NCI-H526 treated with DMSO at 0.1 percent for 48 hours (cell line): ENCODE measurements around the gene CACNA1C.

Experiments used
- DNase-seq: peaks from one replicate; lab custom pipeline; 2025; lab: John Stamatoyannopoulos, UW

The CACNA1C gene

DNA sequence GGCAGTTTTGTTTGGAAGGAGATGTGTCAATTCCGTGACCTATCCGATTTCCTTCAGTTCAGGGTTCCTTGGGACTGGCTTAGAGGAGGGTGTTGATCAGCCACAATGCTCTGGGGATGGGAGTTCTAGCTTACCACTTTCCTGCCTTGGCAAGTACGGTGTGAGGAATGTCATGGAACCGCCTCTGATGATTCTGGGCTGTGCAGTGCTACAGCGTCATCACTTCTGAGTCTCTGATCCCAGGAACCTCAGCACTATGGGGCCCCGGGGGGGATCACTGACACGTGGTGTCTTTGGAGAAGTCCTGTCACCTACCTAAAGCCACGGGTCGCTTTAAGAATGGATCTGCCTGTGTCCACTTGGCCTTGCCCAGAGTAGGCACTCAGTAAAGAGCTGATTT, 470.5 kb downstream of the CACNA1C start:
- no peak for DNase-seq

DNA sequence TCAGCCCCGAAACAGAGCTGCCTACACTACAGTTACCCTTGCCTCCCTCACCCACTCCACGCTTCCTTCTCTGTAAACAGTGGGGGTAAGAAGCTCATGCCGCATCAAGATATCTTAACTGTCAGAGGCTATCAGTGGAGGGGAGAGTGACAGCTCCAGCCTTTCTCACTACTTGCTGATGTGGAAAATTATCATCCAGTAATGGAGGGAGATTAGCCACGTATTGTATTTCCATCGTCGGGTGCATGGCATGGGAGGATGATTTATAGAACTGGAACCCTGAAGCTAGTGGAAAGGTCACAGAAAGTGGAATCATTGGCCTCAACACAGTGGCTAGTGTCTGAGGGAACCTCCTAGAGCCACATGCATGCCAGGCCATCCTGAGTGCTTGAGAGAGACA, 471.1 kb downstream of the CACNA1C start:
- no peak for DNase-seq

DNA sequence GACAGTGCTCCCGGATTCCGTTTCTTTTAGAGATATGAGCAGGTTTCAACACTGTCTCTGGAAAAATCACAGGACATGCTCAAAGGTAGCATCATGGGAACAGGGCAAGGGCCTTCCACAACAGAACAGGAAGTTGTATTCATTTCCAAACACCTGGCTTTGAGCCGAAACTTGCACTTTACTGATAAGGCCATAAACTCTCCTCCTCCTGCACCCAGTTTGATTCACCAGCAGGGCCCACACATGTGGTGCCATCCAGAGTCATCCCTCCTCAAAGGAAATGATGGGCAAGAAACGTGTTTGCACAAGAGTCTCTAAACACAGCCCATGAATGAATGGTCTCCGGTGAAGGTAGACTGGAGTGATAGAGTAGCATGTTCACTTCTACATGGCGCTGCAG, 473.6 kb downstream of the CACNA1C start:
- no peak for DNase-seq

DNA sequence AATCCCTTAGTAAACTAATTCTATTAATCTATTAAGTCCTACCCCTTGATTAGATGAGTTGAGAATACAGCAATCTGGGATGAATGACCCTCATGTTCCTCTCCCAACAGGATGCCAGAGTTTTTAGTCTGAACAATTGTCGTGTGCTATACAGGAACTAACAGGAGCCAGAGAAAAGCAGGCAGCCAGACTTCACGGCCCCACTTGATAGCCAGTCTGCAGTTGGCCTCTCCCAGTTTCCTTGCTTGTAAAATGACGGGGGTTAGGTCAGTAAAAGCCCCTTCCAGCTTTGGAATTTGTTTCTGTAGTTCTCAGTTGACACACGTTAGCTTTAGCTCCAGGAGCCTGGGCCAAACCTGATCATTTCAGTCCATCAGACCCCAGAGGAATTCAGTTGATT, 475.2 kb downstream of the CACNA1C start:
- no peak for DNase-seq

DNA sequence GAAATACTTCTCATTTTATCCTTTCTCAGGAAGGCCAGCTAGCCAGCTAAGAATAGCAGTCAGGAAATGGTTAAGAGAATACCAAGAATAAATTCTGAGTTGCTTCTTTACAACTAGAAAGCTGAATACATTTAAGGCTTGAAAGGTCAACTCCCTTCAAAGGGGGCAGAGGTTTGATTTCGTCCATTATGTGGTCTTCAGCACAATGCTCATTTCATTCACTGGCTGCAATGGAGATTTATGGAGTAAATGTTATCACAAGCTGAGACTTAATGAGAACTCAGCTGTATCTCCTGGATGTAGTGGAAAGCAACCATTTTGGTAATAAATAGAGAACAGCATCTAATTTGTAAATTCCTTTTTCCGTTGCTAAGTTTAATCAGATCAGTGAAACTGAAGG, 477.0 kb downstream of the CACNA1C start:
- DNase-seq: no peak

- DNase-seq: no peak
Observed at GRCh38 chr12:2531371-2531770, 478.6 kb downstream of the CACNA1C start.

- no peak for DNase-seq
Observed at GRCh38 chr12:2533036-2533435, 480.2 kb downstream of the CACNA1C start.

DNA sequence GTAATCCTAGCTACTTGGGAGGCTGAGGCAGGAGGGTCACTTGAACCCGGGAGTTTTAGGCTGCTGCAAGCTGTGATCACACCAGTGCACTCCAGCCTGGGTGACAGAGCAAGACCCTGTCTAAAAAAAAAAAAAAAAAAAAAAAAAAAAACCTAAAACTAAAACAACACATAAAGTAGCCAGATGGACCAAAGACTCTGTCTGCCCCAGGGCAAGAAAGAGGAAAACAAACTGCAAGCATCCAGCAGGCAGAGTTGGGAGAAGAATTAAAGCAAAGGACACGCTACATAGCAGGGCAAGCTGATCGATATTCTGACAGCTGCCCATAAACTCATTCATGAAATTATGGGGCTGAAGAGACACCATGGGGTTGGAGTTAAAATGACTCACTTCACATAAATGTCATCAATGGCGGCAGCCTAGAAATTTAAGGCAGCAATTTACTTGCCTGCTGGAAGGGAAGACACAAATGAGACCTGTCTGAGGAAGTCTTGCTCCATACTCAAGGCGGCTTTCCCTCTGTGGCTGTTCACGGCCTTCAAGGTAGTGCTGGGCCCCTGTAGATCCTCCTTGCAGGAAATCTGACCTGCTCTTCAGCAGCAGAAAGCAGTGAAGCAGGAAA, 482.9 kb downstream of the CACNA1C start:
- DNase-seq: no peak

DNA sequence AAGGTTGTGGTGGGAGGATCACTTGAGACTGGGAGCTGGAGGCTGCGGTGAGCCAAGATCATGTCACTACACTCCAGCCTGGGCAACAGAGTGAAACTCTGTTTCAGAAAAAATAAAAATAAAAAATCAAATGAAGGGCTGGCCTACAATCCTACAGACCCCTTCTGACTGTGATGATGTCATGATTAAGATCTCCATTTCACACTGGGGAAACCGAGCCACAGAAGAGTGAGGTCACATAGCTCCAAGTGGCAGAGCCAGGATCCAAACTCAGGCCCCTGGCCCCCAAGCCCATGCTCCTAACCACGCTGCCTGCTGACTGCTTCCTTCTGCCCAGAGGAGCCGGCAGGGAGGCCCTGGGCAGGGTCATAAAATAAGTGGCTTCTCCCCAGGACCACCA, 483.9 kb downstream of the CACNA1C start:
- DNase-seq: no peak

- no peak for DNase-seq
Observed at GRCh38 chr12:2537868-2538541, 485.2 kb downstream of the CACNA1C start.

- no peak for DNase-seq
Observed at GRCh38 chr12:2539938-2540337, 487.2 kb downstream of the CACNA1C start.

DNA sequence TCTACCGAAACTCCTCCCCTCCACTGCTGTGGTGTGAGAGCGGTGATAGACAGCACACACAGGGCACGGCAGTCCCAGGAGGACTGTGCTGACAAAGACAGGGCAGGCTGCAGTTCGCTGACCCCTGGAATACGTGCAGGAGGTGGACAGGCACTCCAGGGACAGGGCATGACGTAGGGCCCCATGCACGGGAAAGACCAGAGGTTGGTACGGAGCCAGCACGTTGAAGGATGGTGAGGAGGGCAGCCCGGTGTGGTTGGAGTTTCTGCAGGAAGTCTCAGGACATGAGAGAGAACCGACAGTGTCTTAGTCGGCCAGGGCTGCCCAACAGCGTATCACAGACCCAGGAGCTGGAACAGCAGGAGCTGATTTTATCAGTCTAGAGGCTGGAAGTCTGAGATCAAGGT, 487.8 kb downstream of the CACNA1C start:
- DNase-seq: no peak

DNA sequence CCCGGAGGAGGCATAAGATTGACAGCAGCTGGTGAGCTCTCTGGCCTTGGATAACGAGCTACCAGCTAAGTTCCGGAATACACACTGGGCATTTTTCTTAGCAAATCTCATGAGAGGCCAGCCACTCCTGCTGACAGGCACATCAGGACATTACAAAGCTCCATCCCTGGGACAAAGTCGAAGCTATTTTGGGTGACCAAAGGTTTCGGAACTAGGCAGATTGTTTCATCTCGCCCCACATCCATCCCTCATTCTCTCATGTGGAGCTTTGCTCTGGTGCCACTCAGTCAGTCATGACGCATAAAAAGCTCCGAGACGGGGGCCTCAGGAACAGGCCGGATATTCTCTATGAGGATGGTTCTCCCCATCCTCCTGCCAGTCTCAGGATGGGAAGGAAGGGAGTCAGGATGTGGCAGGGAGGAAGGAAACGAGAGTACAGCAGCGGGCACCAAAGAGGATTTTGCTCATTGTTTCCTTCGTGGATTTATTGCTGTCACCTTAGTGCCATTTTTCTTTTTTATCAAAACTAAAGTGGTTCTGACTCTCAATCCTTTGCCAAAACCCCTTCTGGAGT, 488.9 kb downstream of the CACNA1C start:
- DNase-seq: no peak

GRCh38 chr12:2543801-2544200, 491.0 kb downstream of the CACNA1C start:
- no peak for DNase-seq

DNA sequence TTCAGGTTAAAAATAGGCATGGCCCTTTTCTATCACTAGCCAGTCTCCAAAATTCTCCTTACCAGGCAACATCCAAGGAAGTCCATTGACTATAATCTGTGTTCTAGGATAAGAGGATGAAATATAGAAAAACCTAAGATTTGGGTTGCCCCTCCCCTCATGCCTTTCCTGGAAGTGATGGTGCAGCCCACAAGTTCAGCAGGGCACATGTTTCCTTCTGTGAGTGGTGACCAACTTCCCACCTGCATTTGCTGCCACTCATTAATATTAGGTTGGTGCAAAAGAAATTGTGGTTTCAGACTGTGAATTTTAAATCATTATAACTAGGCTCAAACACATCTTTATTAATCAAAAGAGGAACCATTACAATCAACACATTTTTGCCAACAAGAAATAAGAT, 491.4 kb downstream of the CACNA1C start:
- DNase-seq: no peak

GRCh38 chr12:2547273-2548044, 494.7 kb downstream of the CACNA1C start:
- no peak for DNase-seq

GRCh38 chr12:2548081-2548480, 495.3 kb downstream of the CACNA1C start:
- no peak for DNase-seq

- DNase-seq: no peak
Observed at GRCh38 chr12:2550561-2551411, 498.0 kb downstream of the CACNA1C start.

DNA sequence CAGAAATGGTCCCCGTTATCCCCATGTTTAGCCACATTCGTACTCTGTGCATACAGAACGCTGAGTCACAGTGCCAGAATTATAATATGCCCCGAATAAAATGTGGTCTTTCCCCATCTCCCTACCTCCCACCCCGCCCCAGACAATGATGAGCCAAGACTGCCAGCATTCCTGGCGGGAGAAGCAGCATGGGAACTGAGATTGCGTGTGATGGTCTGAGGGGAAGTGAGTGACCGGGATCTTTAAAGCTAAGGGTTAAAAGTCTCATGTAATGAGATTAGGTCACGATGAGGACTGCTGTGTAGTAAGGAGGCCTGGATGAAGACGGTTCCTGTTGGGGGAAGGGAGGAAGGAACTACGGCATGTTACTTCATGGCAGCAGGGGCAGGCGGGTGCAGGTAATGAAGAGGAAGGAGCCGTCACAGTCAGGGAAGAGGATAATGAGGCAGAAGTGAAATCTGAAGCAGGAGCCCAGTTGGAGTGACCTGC, 498.7 kb downstream of the CACNA1C start:
- no peak for DNase-seq

DNA sequence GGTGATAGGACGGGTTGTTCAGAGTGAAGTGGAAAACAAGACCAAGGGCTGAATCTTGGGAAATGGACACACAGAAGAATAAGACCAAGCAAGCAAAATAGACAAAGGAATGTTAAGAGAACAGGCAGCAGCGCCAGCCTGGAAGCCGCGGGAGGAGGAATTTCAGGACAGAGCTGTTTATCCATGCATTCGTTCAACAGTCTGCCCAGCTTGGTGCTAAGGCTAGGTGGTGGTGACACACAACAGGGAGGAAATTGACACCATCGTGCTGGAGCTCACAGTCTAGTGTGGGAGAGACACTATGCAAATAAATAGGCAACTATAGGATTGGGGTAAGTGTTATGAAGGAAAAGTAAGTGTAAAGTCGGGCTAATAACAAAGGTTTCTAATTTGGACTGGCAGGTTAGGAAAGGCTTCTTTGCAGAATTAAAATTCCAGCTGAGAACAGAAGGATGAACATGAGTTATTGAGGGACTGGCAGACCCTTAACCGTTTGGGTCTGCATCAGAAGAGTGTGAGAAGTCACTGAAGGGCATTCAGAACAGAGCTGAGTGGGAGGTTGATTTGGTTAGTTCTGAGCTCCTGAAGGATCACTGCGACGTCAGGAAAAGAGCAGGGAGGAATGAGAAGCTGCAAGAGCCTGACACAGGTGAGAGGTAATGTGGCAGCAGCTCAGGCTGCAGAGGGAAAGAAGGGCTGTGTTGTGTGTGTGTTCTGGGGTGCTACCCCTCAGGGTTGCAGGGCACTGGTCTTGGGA, 499.4 kb downstream of the CACNA1C start:
- peak; percentile 26 for DNase-seq
